Ishikawa (cell line): Measurements from ENCODE around the gene ARID1B.

ENCODE experiments used
- MAX ChIP-seq: IDR thresholded peaks from 2 replicates; pipeline ENCODE4 v1.6.1; 2012
- RAD21 ChIP-seq: IDR thresholded peaks from 2 replicates; pipeline ENCODE4 v1.6.1; 2012; ENCODE audit warnings: low read depth
- REST ChIP-seq: IDR thresholded peaks from 2 replicates; pipeline ENCODE4 v1.6.1; 2012; ENCODE audit warnings: low read depth, mild to moderate bottlenecking
- TAF1 ChIP-seq: IDR thresholded peaks from 2 replicates; pipeline ENCODE4 v1.6.1; 2012; ENCODE audit warnings: low read depth, mild to moderate bottlenecking

GRCh38 chr6:156969233-156969632 is 192.1 kb downstream of the ARID1B start:
- TF ChIP-seq RAD21: no peak
- no peak for TF ChIP-seq MAX
- no peak for TF ChIP-seq REST
- no peak for TF ChIP-seq TAF1
